Activated CD8-positive, alpha-beta T cell treated with anti-CD3 and anti-CD28 coated beads for 36 hours (primary cell): Measurements from ENCODE around the gene SERPINA1. TPM values are rescaled to one million over a fixed set of nuclear protein-coding genes. Genes with fewer than 3 reads are reported as not detected.

Experiments used
- ATAC-seq: fragments of 200-7000 bp; cut with Tn5 transposase; one replicate; pipeline ENCODE4 v1.10.0; 2021; ENCODE audit warnings: mild to moderate bottlenecking, moderate library complexity
- CTCF ChIA-PET: fragments of 350-600 bp; sonication (Branson Sonifier 250); formaldehyde crosslinking; loops from one replicate; lab custom pipeline; 2021; ENCODE audit warnings: antibody characterized with exemption; lab: Charles Lee
- POLR2A ChIA-PET: fragments of 350-600 bp; sonication (Branson Sonifier 250); formaldehyde crosslinking; loops from one replicate; lab custom pipeline; 2021; ENCODE audit warnings: antibody characterized with exemption; lab: Charles Lee
- DNase-seq: peaks from one replicate; pipeline ENCODE4 v3.0.0-alpha.2; 2020
- H3K27ac Mint-ChIP-seq: one replicate; pipeline ENCODE4 v1.8.0; 2021; ENCODE audit warnings: mild to moderate bottlenecking, mixed read lengths
- H3K27me3 Mint-ChIP-seq: one replicate; pipeline ENCODE4 v1.8.0; 2021; ENCODE audit warnings: mixed read lengths
- H3K36me3 Mint-ChIP-seq: one replicate; pipeline ENCODE4 v1.8.0; 2021; ENCODE audit warnings: low read depth, mixed read lengths
- H3K4me1 Mint-ChIP-seq: one replicate; pipeline ENCODE4 v1.8.0; 2021; ENCODE audit warnings: low read depth, mixed read lengths
- H3K4me3 Mint-ChIP-seq: one replicate; pipeline ENCODE4 v1.8.0; 2021; ENCODE audit warnings: mild to moderate bottlenecking, moderate library complexity, mixed read lengths
- H3K9me3 Mint-ChIP-seq: one replicate; pipeline ENCODE4 v1.8.0; 2021; ENCODE audit warnings: mixed read lengths
- CTCF ChIP-seq: fragments of 200-600 bp; IDR thresholded peaks from one replicate; pipeline ENCODE4 v1.8.0; 2022; ENCODE audit warnings: antibody characterized with exemption, mild to moderate bottlenecking
- intact Hi-C: fragments of 100-400 bp; cut with micrococcal nuclease; formaldehyde crosslinking; loops from one replicate; pipeline ENCODE4 v1.10.0; 2022
- total RNA-seq, 2 experiments: library from RNA; stranded (reverse); gene quantifications; one replicate each; pipeline ENCODE4 v1.2.3, GENCODE V29; 2021

Gene SERPINA1
- total RNA-seq, 2 experiments from 2014 or later = 1.0 to 1.9 TPM

- Mint-ChIP-seq H3K27me3 (peaks cover 25% of the 10 kb centered on the region), H3K4me3 (no peak overlapping the region), H3K36me3 (no peaks in the 10 kb centered on the region), H3K9me3 (no peaks in the 10 kb centered on the region), H3K27ac (no peak overlapping the region), H3K4me1 (peaks cover 22% of the 10 kb centered on the region)
- POLR2A ChIA-PET = no interaction called here
- DNase-seq (no peak), ATAC-seq (no peak)
- CTCF ChIA-PET = no interaction called here
- TF ChIP-seq CTCF = no peak
- intact Hi-C loops = no loop called here
Observed at GRCh38 chr14:94397289-94398181, 9.1 kb upstream of the SERPINA1 start.

GRCh38 chr14:94396628-94397225 lies 8.3 kb upstream of the SERPINA1 start:
- Mint-ChIP-seq H3K4me1 (peaks cover 30% of the 10 kb centered on the region), H3K9me3 (no peaks in the 10 kb centered on the region), H3K27me3 (peaks cover 25% of the 10 kb centered on the region), H3K36me3 (no peaks in the 10 kb centered on the region), H3K4me3 (no peak overlapping the region), H3K27ac (no peak overlapping the region)
- TF ChIP-seq CTCF = no peak
- no peak for DNase-seq
- ATAC-seq = no peak
- intact Hi-C loops = no loop called here
- ChIA-PET CTCF (no interaction called here), POLR2A (no interaction called here)

GRCh38 chr14:94395888-94396574 lies 7.6 kb upstream of the SERPINA1 start:
- no peak overlapping the region for H3K27ac Mint-ChIP-seq
- ChIA-PET POLR2A (no interaction called here), CTCF (no interaction called here)
- H3K36me3 Mint-ChIP-seq = no peaks in the 10 kb centered on the region
- intact Hi-C loops = no loop called here
- H3K4me1 Mint-ChIP-seq = peaks cover 36% of the 10 kb centered on the region
- no peak for ATAC-seq
- H3K9me3 Mint-ChIP-seq = no peaks in the 10 kb centered on the region
- H3K27me3 Mint-ChIP-seq = peaks cover 25% of the 10 kb centered on the region
- no peak overlapping the region for H3K4me3 Mint-ChIP-seq
- DNase-seq = no peak
- no peak for TF ChIP-seq CTCF

GRCh38 chr14:94395282-94395887 lies 7.0 kb upstream of the SERPINA1 start:
- DNase-seq = no peak
- Mint-ChIP-seq H3K4me3 (no peak overlapping the region), H3K36me3 (no peaks in the 10 kb centered on the region), H3K4me1 (peaks cover 39% of the 10 kb centered on the region), H3K9me3 (no peaks in the 10 kb centered on the region), H3K27ac (peak overlapping the region; percentile 86), H3K27me3 (peaks cover 23% of the 10 kb centered on the region)
- TF ChIP-seq CTCF = no peak
- ChIA-PET POLR2A (no interaction called here), CTCF (no interaction called here)
- no peak for ATAC-seq
- intact Hi-C loops = no loop called here
